H1 (cell line): ENCODE measurements around the gene NRL. TPM values are rescaled to one million over a fixed set of nuclear protein-coding genes. Genes with fewer than 3 reads are reported as not detected.

Experiments used
- EZH2 ChIP-seq: fragments of 200-600 bp; sonication (generic); IDR thresholded peaks from 2 replicates; pipeline ENCODE4 v1.7.1; 2012; ENCODE audit warnings: low read depth, mild to moderate bottlenecking, moderate library complexity, low read length, inconsistent platforms; ENCODE audit not compliant: severe bottlenecking
- KDM5A ChIP-seq: fragments of 200-600 bp; IDR thresholded peaks from 2 replicates; pipeline ENCODE4 v1.7.1; 2012; ENCODE audit warnings: mild to moderate bottlenecking, low read length, inconsistent platforms, mixed read lengths
- polyA plus RNA-seq, 7 experiments: library from polyadenylated mRNA; depleted of rRNA in 3 of 7; stranded (reverse) in 5 of 7; unstranded in 2 of 7; fragments of >200 nt in 5 of 7; fragments of 200-250 nt in 2 of 7; gene quantifications; 1 replicate in 5 of 7; 2 replicates in 1 of 7; 4 replicates in 1 of 7; pipeline versions ENCODE4 v1.2.1 to v1.2.3, GENCODE V29; 2011 to 2013; ENCODE audit warnings: missing spikeins in 2 of 7, mixed read lengths in 2 of 7
- total RNA-seq: library from RNA; stranded (reverse); fragmentation: NEBNext Ultra II Directional; extraction: Animal tissue kit (Norgen Biotek cat#: 25700); gene quantifications from 2 replicates; pipeline ENCODE4 v1.2.1, GENCODE V29; 2021

NRL gene
- total and polyA plus RNA-seq, 2 of the 8 experiments (the other 6 are each of a cell fraction or from before 2014, with no cell fraction given): 1.1 to 2.2 TPM

GRCh38 chr14:24056800-24057184 is 58.0 kb downstream of the NRL start (continued):
- TF ChIP-seq EZH2: no peak
- TF ChIP-seq KDM5A: no peak
